SK-N-SH (cell line): ENCODE measurements around the gene BIRC7. TPM values are rescaled to one million over a fixed set of nuclear protein-coding genes. Genes with fewer than 3 reads are reported as not detected.

Experiments
- CTCF ChIA-PET: fragments of 300-600, 350-600 bp; formaldehyde crosslinking; extraction: SDS; loops from one replicate; lab custom pipeline; 2021; lab: Yijun Ruan, JAX
- POLR2A ChIA-PET: fragments of 350-600 bp; sonication (Branson Sonifier 250); formaldehyde crosslinking; extraction: SDS; loops from one replicate; lab custom pipeline; 2020; ENCODE audit warnings: antibody characterized with exemption, inconsistent platforms; lab: Yijun Ruan, JAX
- DNase-seq: peaks from one replicate; pipeline ENCODE4 v3.0.0; 2012
- H2AFZ ChIP-seq: fragments of 200-600 bp; sonication (generic); 2 replicates; pipeline ENCODE4 v1.8.1; 2016; ENCODE audit warnings: antibody characterized with exemption, mild to moderate bottlenecking, low read depth
- H3F3A ChIP-seq: fragments of 200-600 bp; sonication (generic); replicated peaks from 2 replicates; pipeline ENCODE3; 2016; ENCODE audit warnings: antibody characterized with exemption, mild to moderate bottlenecking; ENCODE audit not compliant: insufficient read depth
- H3K27ac ChIP-seq, 2 experiments: fragments of 200-500 bp in 1 of 2; fragments of 200-600 bp in 1 of 2; sonication (Bioruptor generic) in 1 of 2; sonication (generic), shearing (Covaris generic) in 1 of 2; 2 replicates each; pipeline versions ENCODE4 v1.5.1 to v1.6.1; 2014 to 2016; ENCODE audit warnings: low read depth in 2 of 2, inconsistent platforms in 1 of 2, low read length in 1 of 2, mild to moderate bottlenecking in 1 of 2, mixed read lengths in 1 of 2
- H3K27me3 ChIP-seq: fragments of 200-600 bp; sonication (generic), shearing (Covaris generic); 2 replicates; pipeline ENCODE4 v1.6.1; 2016; ENCODE audit warnings: mixed run types; ENCODE audit not compliant: insufficient read depth
- H3K36me3 ChIP-seq, 2 experiments: fragments of 200-500 bp in 1 of 2; fragments of 200-600 bp in 1 of 2; sonication (Bioruptor generic) in 1 of 2; sonication (generic) in 1 of 2; replicated peaks in 1 of 2; 2 replicates each; pipeline versions ENCODE3 to v1.5.1; 2014 to 2016; ENCODE audit warnings: low read length in 1 of 2, mild to moderate bottlenecking in 1 of 2; ENCODE audit not compliant: insufficient read depth in 2 of 2, control insufficient read depth in 1 of 2
- H3K4me1 ChIP-seq, 2 experiments: fragments of 200-500 bp in 1 of 2; fragments of 200-600 bp in 1 of 2; sonication (Bioruptor generic) in 1 of 2; sonication (generic), shearing (Covaris generic) in 1 of 2; 2 replicates each; pipeline versions ENCODE4 v1.5.1 to v1.6.1; 2014 to 2016; ENCODE audit warnings: low read depth in 1 of 2, low read length in 1 of 2, mixed run types in 1 of 2; ENCODE audit not compliant: insufficient read depth in 2 of 2, control insufficient read depth in 1 of 2
- H3K4me2 ChIP-seq: fragments of 200-600 bp; sonication (generic), shearing (Covaris generic); 2 replicates; pipeline ENCODE4 v1.6.1; 2017; ENCODE audit warnings: mixed run types
- H3K4me3 ChIP-seq, 2 experiments: fragments of 200-500 bp in 1 of 2; fragments of 200-600 bp in 1 of 2; sonication (Bioruptor generic) in 1 of 2; sonication (generic), shearing (Covaris generic) in 1 of 2; 2 replicates each; pipeline versions ENCODE4 v1.5.1 to v1.8.1; 2014 to 2016; ENCODE audit warnings: low read depth in 2 of 2, inconsistent platforms in 1 of 2, low read length in 1 of 2, mild to moderate bottlenecking in 1 of 2, mixed read lengths in 1 of 2, moderate library complexity in 1 of 2
- H3K79me2 ChIP-seq: fragments of 200-600 bp; sonication (generic); 2 replicates; pipeline ENCODE4 v1.8.1; 2017; ENCODE audit warnings: mild to moderate bottlenecking; ENCODE audit not compliant: insufficient read depth
- H3K9ac ChIP-seq: fragments of 200-600 bp; sonication (generic); 2 replicates; pipeline ENCODE4 v1.6.1; 2017; ENCODE audit warnings: mixed run types
- H3K9me2 ChIP-seq: fragments of 200-600 bp; sonication (generic); 2 replicates; pipeline ENCODE4 v1.6.1; 2017; ENCODE audit warnings: mixed run types
- H3K9me3 ChIP-seq: fragments of 200-600 bp; sonication (generic); 2 replicates; pipeline ENCODE4 v1.6.1; 2017; ENCODE audit warnings: mixed run types, mild to moderate bottlenecking, moderate library complexity
- H4K20me1 ChIP-seq: fragments of 200-600 bp; sonication (generic); 2 replicates; pipeline ENCODE4 v1.6.1; 2017; ENCODE audit warnings: mild to moderate bottlenecking, mixed run types; ENCODE audit not compliant: insufficient read depth
- EP300 ChIP-seq, 2 experiments: IDR thresholded peaks; 2 replicates each; pipeline versions ENCODE4 v1.4.0 to v1.6.1; 2012; ENCODE audit warnings: borderline replicate concordance in 1 of 2, low read depth in 1 of 2, low read length in 1 of 2
- EZH2phosphoT487 ChIP-seq: fragments of 200-600 bp; sonication (generic); IDR thresholded peaks from 2 replicates; pipeline ENCODE4 v1.6.1; 2017; ENCODE audit warnings: low read depth, mixed run types, mild to moderate bottlenecking, antibody characterized with exemption, moderate library complexity, borderline replicate concordance
- FOXJ3 ChIP-seq: sonication (generic); formaldehyde crosslinking; IDR thresholded peaks from 2 replicates; pipeline ENCODE4 v1.5.1; 2020; ENCODE audit warnings: mild to moderate bottlenecking, missing genetic modification reagents
- FOXM1 ChIP-seq: IDR thresholded peaks from 2 replicates; pipeline ENCODE4 v1.4.0; 2012; ENCODE audit warnings: low read depth, mild to moderate bottlenecking
- GATA2 ChIP-seq: sonication (generic); formaldehyde crosslinking; IDR thresholded peaks from 2 replicates; pipeline ENCODE4 v1.5.0; 2020; ENCODE audit warnings: mild to moderate bottlenecking, missing genetic modification reagents
- MEF2A ChIP-seq: IDR thresholded peaks from 2 replicates; pipeline ENCODE4 v1.4.0; 2012; ENCODE audit warnings: low read depth, borderline replicate concordance
- RXRA ChIP-seq: IDR thresholded peaks from 2 replicates; pipeline ENCODE4 v1.4.0; 2012; ENCODE audit warnings: low read depth, mild to moderate bottlenecking, borderline replicate concordance
- TCF12 ChIP-seq: IDR thresholded peaks from 2 replicates; pipeline ENCODE4 v1.4.0; 2012
- WGBS: methylation state at CpG from one replicate; pipeline ENCODE4 v1.1.6; 2017; ENCODE audit warnings: low lambda C conversion rate; 5-methylcytosine and 5-hydroxymethylcytosine counted together
- polyA plus RNA-seq, 3 experiments: library from polyadenylated mRNA; depleted of rRNA; stranded (reverse); fragments of >200 nt; gene quantifications; 2 replicates each; pipeline ENCODE4 v1.2.3, GENCODE V29; 2012
- TF ChIP-seq, protein P1 (sequence below): fragments of 150-350 bp; IDR thresholded peaks from 2 replicates; pipeline ENCODE4 v1.6.1; 2017; ENCODE audit warnings: antibody characterized with exemption, low read length, low read depth, borderline replicate concordance
- TF ChIP-seq, protein P2 (sequence below): IDR thresholded peaks from 2 replicates; pipeline ENCODE4 v1.4.0; 2012; ENCODE audit warnings: low read depth
- TF ChIP-seq, protein P3 (sequence below): IDR thresholded peaks from 2 replicates; pipeline ENCODE4 v1.6.1; 2012; ENCODE audit warnings: mild to moderate bottlenecking, low read depth, low read length, moderate library complexity
- TF ChIP-seq, protein P4 (sequence below): IDR thresholded peaks from 2 replicates; pipeline ENCODE4; 2012
- TF ChIP-seq, protein P5 (sequence below): IDR thresholded peaks from 2 replicates; pipeline ENCODE4 v1.4.0; 2012; ENCODE audit warnings: low read depth, borderline replicate concordance

The BIRC7 gene
- polyA plus RNA-seq, 1 of the 3 experiments (the other 2 are of a cell fraction) = not detected

DNA sequence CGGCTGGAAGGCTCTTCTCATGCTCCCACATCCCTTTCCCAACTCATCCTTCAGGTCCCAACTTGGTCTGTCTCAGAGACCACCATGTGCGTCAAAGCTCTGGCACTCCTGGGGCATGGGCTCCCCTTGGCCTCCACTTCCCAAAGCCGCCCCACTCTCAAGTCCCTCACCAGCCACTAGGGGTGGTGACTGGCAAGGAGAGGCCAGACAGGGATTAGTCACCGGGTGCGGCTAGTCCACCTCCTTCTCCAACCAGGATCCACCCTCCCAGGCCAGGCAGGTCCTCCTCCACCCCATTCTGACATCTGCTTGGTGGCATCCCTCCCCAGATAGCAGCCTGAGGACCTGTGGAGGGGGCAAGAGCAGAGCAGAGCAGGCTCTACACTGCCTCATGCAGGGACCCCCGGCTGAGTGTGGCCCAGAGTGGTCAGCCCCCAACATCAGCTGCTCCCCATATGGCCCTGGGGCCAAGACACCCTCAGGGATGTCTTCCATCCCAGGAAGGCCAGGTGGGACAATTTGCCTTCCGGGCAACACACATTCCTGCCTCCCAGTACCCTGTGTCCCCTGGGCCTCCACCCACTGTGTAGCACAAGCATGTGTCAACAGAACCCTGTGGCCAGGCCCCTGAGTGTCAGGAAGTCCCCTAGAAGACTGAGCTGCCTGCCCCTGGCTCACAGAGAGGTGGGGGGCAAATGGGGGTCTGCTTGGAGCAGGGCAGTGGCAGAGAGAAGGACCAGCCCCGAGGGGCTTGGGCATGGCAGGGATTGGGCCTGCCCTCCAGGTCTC is 49.0 kb upstream of the BIRC7 start:
- Histone ChIP-seq H3K27me3 (no peaks in the 10 kb centered on the region), H3K9me3 (no peaks in the 10 kb centered on the region), H3K79me2 (no peaks in the 10 kb centered on the region), H4K20me1 (no peaks in the 10 kb centered on the region), H3K9ac (no peak overlapping the region), H3K9me2 (no peaks in the 10 kb centered on the region), H3K27ac (no peak overlapping the region), H3K4me3 (no peak overlapping the region), H2AFZ (no peak overlapping the region), H3K4me1 (no peaks in the 10 kb centered on the region), H3F3A (peaks cover 7% of the 10 kb centered on the region), H3K36me3 (no peaks in the 10 kb centered on the region), H3K4me2 (no peak overlapping the region)
- ChIA-PET POLR2A (no interaction called here), CTCF (no interaction called here)
- no peak for TF ChIP-seq EP300 (IDR thresholded peaks at IDR 0.05; ENCODE audit: borderline replicate concordance in 1 of 2, low read depth in 1 of 2, low read length in 1 of 2)
- no peak for TF ChIP-seq EZH2phosphoT487
- TF ChIP-seq FOXM1 = no peak
- TF ChIP-seq RXRA = no peak
- TF ChIP-seq TCF12 = no peak
- TF ChIP-seq, protein P1, sequence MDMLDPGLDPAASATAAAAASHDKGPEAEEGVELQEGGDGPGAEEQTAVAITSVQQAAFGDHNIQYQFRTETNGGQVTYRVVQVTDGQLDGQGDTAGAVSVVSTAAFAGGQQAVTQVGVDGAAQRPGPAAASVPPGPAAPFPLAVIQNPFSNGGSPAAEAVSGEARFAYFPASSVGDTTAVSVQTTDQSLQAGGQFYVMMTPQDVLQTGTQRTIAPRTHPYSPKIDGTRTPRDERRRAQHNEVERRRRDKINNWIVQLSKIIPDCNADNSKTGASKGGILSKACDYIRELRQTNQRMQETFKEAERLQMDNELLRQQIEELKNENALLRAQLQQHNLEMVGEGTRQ = no peak
- TF ChIP-seq, protein P2, sequence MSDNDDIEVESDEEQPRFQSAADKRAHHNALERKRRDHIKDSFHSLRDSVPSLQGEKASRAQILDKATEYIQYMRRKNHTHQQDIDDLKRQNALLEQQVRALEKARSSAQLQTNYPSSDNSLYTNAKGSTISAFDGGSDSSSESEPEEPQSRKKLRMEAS = no peak
- TF ChIP-seq, protein P3, sequence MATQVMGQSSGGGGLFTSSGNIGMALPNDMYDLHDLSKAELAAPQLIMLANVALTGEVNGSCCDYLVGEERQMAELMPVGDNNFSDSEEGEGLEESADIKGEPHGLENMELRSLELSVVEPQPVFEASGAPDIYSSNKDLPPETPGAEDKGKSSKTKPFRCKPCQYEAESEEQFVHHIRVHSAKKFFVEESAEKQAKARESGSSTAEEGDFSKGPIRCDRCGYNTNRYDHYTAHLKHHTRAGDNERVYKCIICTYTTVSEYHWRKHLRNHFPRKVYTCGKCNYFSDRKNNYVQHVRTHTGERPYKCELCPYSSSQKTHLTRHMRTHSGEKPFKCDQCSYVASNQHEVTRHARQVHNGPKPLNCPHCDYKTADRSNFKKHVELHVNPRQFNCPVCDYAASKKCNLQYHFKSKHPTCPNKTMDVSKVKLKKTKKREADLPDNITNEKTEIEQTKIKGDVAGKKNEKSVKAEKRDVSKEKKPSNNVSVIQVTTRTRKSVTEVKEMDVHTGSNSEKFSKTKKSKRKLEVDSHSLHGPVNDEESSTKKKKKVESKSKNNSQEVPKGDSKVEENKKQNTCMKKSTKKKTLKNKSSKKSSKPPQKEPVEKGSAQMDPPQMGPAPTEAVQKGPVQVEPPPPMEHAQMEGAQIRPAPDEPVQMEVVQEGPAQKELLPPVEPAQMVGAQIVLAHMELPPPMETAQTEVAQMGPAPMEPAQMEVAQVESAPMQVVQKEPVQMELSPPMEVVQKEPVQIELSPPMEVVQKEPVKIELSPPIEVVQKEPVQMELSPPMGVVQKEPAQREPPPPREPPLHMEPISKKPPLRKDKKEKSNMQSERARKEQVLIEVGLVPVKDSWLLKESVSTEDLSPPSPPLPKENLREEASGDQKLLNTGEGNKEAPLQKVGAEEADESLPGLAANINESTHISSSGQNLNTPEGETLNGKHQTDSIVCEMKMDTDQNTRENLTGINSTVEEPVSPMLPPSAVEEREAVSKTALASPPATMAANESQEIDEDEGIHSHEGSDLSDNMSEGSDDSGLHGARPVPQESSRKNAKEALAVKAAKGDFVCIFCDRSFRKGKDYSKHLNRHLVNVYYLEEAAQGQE = no peak
- TF ChIP-seq FOXJ3 = no peak
- TF ChIP-seq MEF2A = no peak
- TF ChIP-seq GATA2 (CRISPR knock-in tag) = no peak
- TF ChIP-seq, protein P4, sequence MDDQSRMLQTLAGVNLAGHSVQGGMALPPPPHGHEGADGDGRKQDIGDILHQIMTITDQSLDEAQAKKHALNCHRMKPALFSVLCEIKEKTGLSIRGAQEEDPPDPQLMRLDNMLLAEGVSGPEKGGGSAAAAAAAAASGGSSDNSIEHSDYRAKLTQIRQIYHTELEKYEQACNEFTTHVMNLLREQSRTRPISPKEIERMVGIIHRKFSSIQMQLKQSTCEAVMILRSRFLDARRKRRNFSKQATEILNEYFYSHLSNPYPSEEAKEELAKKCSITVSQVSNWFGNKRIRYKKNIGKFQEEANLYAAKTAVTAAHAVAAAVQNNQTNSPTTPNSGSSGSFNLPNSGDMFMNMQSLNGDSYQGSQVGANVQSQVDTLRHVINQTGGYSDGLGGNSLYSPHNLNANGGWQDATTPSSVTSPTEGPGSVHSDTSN = no peak
- TF ChIP-seq, protein P5, sequence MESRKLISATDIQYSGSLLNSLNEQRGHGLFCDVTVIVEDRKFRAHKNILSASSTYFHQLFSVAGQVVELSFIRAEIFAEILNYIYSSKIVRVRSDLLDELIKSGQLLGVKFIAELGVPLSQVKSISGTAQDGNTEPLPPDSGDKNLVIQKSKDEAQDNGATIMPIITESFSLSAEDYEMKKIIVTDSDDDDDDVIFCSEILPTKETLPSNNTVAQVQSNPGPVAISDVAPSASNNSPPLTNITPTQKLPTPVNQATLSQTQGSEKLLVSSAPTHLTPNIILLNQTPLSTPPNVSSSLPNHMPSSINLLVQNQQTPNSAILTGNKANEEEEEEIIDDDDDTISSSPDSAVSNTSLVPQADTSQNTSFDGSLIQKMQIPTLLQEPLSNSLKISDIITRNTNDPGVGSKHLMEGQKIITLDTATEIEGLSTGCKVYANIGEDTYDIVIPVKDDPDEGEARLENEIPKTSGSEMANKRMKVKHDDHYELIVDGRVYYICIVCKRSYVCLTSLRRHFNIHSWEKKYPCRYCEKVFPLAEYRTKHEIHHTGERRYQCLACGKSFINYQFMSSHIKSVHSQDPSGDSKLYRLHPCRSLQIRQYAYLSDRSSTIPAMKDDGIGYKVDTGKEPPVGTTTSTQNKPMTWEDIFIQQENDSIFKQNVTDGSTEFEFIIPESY = no peak
- WGBS = 84% methylated on average over 5 of the region's 8 CpGs
- no peak for DNase-seq
